ENCODE data around the gene AGAP1. TPM values are rescaled to one million over a fixed set of nuclear protein-coding genes. Genes with fewer than 3 reads are reported as not detected.

Gene AGAP1
- total RNA-seq, 1 donor from 2014 or later, result 20.4 TPM

DNA sequence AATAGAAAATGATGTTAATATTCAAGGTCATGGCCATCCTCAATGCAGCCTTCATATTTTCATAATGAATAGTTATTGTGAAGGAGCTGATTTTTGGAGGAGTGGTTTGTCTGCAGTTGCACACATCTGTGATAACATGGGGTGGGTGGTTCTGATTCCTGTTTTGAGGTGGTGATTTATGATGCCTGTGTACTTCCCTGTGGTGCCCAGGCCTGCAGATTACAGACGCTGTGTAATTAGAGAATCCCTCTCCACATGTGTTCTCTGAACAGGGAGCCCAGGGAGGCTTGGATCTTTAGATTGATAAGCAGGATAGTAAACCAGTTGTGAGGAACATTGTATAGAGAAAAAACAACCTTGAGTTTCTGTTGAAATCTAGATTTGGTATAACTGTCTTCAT is 117.5 kb downstream of the AGAP1 start:
- H3K4me3 Mint-ChIP-seq, result peak overlapping the region; percentile 54
- no peak overlapping the region for H3K4me2 ChIP-seq

DNA sequence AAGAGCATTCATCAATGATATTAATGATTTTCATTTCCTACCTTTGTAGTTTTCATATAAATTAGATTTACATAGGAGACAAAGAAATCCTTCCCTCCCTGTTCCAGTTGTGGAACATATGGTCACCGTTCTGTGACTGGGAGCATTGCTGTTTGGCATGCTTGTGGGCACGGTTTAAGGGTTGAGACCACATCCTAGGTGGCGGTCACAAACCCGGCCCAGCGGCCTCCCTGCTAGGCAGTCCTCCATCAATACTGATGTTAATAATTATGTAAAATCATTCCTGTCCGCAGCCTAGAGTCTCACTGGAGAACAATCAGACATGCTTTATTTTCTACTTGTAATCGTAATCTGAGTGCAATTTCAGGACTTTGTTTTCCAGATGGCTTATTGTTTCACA is 117.9 kb downstream of the AGAP1 start:
- H3K4me3 Mint-ChIP-seq, result no peak overlapping the region
- Histone ChIP-seq H3K36me3 (no peaks in the 10 kb centered on the region), H3F3A (ENCODE audit: low read depth) (no peaks in the 10 kb centered on the region), H3K27me3 (no peaks in the 10 kb centered on the region), H4K20me1 (ENCODE audit: low read depth) (peaks cover 83% of the 10 kb centered on the region), H3K27ac (no peak overlapping the region), H3K4me2 (no peak overlapping the region), H2AFZ (replicated peaks) (no peak overlapping the region), H3K9ac (no peak overlapping the region), H3K79me2 (ENCODE audit: low read depth) (peaks cover 89% of the 10 kb centered on the region), H3K9me3 (ENCODE audit: low read depth) (no peaks in the 10 kb centered on the region), H3K4me3 (no peak overlapping the region), H3K4me1 (peaks cover 5% of the 10 kb centered on the region)
- H3K4me1 Mint-ChIP-seq, result peaks cover 59% of the 10 kb centered on the region
- TF ChIP-seq, protein P1, sequence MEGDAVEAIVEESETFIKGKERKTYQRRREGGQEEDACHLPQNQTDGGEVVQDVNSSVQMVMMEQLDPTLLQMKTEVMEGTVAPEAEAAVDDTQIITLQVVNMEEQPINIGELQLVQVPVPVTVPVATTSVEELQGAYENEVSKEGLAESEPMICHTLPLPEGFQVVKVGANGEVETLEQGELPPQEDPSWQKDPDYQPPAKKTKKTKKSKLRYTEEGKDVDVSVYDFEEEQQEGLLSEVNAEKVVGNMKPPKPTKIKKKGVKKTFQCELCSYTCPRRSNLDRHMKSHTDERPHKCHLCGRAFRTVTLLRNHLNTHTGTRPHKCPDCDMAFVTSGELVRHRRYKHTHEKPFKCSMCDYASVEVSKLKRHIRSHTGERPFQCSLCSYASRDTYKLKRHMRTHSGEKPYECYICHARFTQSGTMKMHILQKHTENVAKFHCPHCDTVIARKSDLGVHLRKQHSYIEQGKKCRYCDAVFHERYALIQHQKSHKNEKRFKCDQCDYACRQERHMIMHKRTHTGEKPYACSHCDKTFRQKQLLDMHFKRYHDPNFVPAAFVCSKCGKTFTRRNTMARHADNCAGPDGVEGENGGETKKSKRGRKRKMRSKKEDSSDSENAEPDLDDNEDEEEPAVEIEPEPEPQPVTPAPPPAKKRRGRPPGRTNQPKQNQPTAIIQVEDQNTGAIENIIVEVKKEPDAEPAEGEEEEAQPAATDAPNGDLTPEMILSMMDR (IDR thresholded peaks at IDR 0.05), result no peak
- TF ChIP-seq EZH2phosphoT487 (IDR thresholded peaks at IDR 0.05) (no peak), EZH2 (IDR thresholded peaks at IDR 0.05) (no peak)
- H3K27me3 Mint-ChIP-seq (ENCODE audit: insufficient read depth, low read depth), result peaks cover 11% of the 10 kb centered on the region
- peaks cover 2% of the 10 kb centered on the region for H3K9me3 Mint-ChIP-seq
- peaks cover 2% of the 10 kb centered on the region for H3K36me3 Mint-ChIP-seq
- peak overlapping the region; percentile 90 for H3K27ac Mint-ChIP-seq
- no peak for DNase-seq (ENCODE audit: low spot score)

More for the DNA sequence above, 117.5 kb downstream of the AGAP1 start:
- Histone ChIP-seq H2AFZ (replicated peaks) (no peak overlapping the region), H3F3A (ENCODE audit: low read depth) (no peaks in the 10 kb centered on the region), H4K20me1 (ENCODE audit: low read depth) (peaks cover 87% of the 10 kb centered on the region), H3K4me1 (peaks cover 5% of the 10 kb centered on the region), H3K9me3 (ENCODE audit: low read depth) (no peaks in the 10 kb centered on the region), H3K9ac (no peak overlapping the region), H3K79me2 (ENCODE audit: low read depth) (peaks cover 90% of the 10 kb centered on the region), H3K4me3 (no peak overlapping the region), H3K27me3 (no peaks in the 10 kb centered on the region), H3K27ac (no peak overlapping the region), H3K36me3 (no peaks in the 10 kb centered on the region)
- no peak for DNase-seq (ENCODE audit: low spot score)
- H3K9me3 Mint-ChIP-seq, result peaks cover 2% of the 10 kb centered on the region
- peak overlapping the region; percentile 90 for H3K27ac Mint-ChIP-seq
- peaks cover 11% of the 10 kb centered on the region for H3K27me3 Mint-ChIP-seq (ENCODE audit: insufficient read depth, low read depth)
- peaks cover 62% of the 10 kb centered on the region for H3K4me1 Mint-ChIP-seq
- no peak for TF ChIP-seq EZH2 (IDR thresholded peaks at IDR 0.05)
- no peak for TF ChIP-seq EZH2phosphoT487 (IDR thresholded peaks at IDR 0.05)
- peaks cover 2% of the 10 kb centered on the region for H3K36me3 Mint-ChIP-seq

DNA sequence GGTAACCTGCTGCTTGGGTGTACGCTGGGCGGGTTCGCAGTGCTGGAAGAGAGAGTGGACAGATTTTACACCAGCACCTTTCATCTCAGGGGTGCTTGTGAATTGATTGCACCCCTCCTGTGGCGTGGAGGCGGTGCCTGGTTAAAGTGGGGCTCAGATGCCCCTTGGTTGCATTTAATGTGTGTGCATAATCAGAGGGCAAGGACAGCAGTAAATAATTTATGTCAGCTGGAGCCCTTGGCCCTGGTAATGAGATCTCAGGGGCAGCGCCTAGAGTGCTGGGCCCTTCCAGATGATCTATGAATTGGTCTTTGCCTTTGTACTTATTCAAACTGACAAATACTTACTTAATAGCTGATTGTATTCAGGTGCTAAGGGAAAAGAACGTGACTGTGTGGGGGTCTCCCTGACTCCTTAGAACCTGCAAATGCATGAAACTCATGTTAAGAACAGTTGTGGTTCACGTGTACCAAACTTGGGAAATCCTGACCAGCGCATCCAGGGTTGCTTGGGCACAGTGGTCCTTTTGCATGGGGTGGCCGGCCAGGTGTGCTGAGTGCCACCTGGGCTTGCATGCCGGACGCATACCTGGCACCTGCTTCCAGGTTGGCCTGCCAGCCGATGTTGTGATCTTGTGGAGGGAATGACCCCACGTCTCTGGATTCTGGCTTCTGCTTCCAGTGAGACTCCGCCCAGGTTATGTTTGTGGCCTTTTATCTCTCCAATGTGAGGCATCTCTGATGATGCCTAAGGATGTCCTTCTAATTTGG is 118.5 kb downstream of the AGAP1 start:
- H3K4me3 Mint-ChIP-seq, result no peak overlapping the region
- H3K4me3 ChIP-seq, result no peak overlapping the region
- no peak overlapping the region for H2AFZ ChIP-seq (replicated peaks)
- no peak overlapping the region for H3K9ac ChIP-seq
- no peaks in the 10 kb centered on the region for H3F3A ChIP-seq (ENCODE audit: low read depth)
- H3K4me1 Mint-ChIP-seq, result peaks cover 54% of the 10 kb centered on the region
- H4K20me1 ChIP-seq (ENCODE audit: low read depth), result peaks cover 78% of the 10 kb centered on the region
- no peaks in the 10 kb centered on the region for H3K27me3 ChIP-seq
- peaks cover 2% of the 10 kb centered on the region for H3K9me3 Mint-ChIP-seq
- DNase-seq (ENCODE audit: low spot score), result no peak
- H3K36me3 ChIP-seq, result no peaks in the 10 kb centered on the region
- H3K27me3 Mint-ChIP-seq (ENCODE audit: insufficient read depth, low read depth), result peaks cover 13% of the 10 kb centered on the region
- peak overlapping the region; percentile 90 for H3K27ac Mint-ChIP-seq
- H3K4me2 ChIP-seq, result no peak overlapping the region
- H3K9me3 ChIP-seq (ENCODE audit: low read depth), result no peaks in the 10 kb centered on the region
- no peak overlapping the region for H3K27ac ChIP-seq
- TF ChIP-seq EZH2phosphoT487 (IDR thresholded peaks at IDR 0.05) (no peak), EZH2 (IDR thresholded peaks at IDR 0.05) (no peak)
- TF ChIP-seq, protein P1 (IDR thresholded peaks at IDR 0.05), result no peak
- H3K79me2 ChIP-seq (ENCODE audit: low read depth), result peaks cover 88% of the 10 kb centered on the region
- H3K4me1 ChIP-seq, result peaks cover 5% of the 10 kb centered on the region
- peaks cover 2% of the 10 kb centered on the region for H3K36me3 Mint-ChIP-seq

DNA sequence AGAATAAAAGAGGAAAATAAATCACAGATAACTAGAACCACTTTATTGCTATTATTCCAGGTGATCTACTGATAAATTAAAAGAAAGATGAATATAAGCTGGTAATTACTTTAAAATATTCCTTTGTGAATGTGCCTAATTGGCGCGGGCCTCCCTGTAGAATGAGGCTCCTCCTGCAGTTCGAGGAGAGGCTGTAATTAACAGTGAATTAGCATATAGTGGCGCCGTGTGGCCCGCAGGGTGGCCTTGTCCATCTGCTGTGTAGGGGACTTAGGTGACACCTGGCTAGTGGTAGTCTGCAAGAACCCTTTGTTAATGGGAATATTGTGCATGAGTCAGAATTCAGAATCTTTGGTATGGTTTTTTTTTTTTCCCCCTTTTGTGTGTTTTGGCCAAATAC is 119.8 kb downstream of the AGAP1 start:
- no peak overlapping the region for H3K4me3 ChIP-seq
- no peak overlapping the region for H3K4me2 ChIP-seq
- peaks cover 85% of the 10 kb centered on the region for H3K79me2 ChIP-seq (ENCODE audit: low read depth)
- Mint-ChIP-seq H3K9me3 (peaks cover 3% of the 10 kb centered on the region), H3K4me3 (no peak overlapping the region), H3K27ac (no peak overlapping the region), H3K36me3 (peaks cover 5% of the 10 kb centered on the region), H3K27me3 (ENCODE audit: insufficient read depth, low read depth) (peaks cover 11% of the 10 kb centered on the region), H3K4me1 (peaks cover 45% of the 10 kb centered on the region)
- no peak for TF ChIP-seq EZH2phosphoT487 (IDR thresholded peaks at IDR 0.05)
- TF ChIP-seq, protein P1 (IDR thresholded peaks at IDR 0.05), result no peak
- no peak for TF ChIP-seq EZH2 (IDR thresholded peaks at IDR 0.05)
- DNase-seq (ENCODE audit: low spot score), result no peak
- peaks cover 5% of the 10 kb centered on the region for H3K4me1 ChIP-seq
- H3K27ac ChIP-seq, result no peak overlapping the region
- no peak overlapping the region for H2AFZ ChIP-seq (replicated peaks)
- H4K20me1 ChIP-seq (ENCODE audit: low read depth), result peaks cover 67% of the 10 kb centered on the region
- H3K9me3 ChIP-seq (ENCODE audit: low read depth), result no peaks in the 10 kb centered on the region
- no peak overlapping the region for H3K9ac ChIP-seq
- H3F3A ChIP-seq (ENCODE audit: low read depth), result no peaks in the 10 kb centered on the region
- no peaks in the 10 kb centered on the region for H3K36me3 ChIP-seq
- no peaks in the 10 kb centered on the region for H3K27me3 ChIP-seq

All from neural progenitor cell (in vitro differentiated cells).